ENCODE data around the gene IRF4. TPM values are rescaled to one million over a fixed set of nuclear protein-coding genes. Genes with fewer than 3 reads are reported as not detected.

The IRF4 gene
- total and polyA plus RNA-seq, 7 donors, result 0.03 to 0.59 (median 0.27) TPM

GRCh38 chr6:408599-409102, 17.1 kb downstream of the IRF4 start:
- H3K27ac ChIP-seq, result no peak overlapping the region
- intact Hi-C loops (cut with DNase I), result no loop called here
- no peaks in the 10 kb centered on the region for H3K36me3 ChIP-seq (ENCODE audit: insufficient read depth in 1 of 2, low read depth in 1 of 2)
- H3K4me3 ChIP-seq, result no peak overlapping the region
- no peaks in the 10 kb centered on the region for H3K4me1 ChIP-seq
- peak; percentile 42 to 73 (median 64) for ATAC-seq
- H3K9me3 ChIP-seq, result no peaks in the 10 kb centered on the region
- H3K27me3 ChIP-seq (ENCODE audit: insufficient read depth in 3 of 3, low read length in 2 of 3), result peaks cover 0 to 11% (median 3%) of the 10 kb centered on the region in 3 donors
- WGBS, 3 donors, result 25 to 28% (median 26%) methylated on average over 9 of the region's 9 CpGs
- peak; percentile 44 for TF ChIP-seq CTCF (IDR thresholded peaks at IDR 0.05)
- DNase-seq, result peak in 1 of 2 donors; percentile 61

GRCh38 chr6:409370-409972, 17.9 kb downstream of the IRF4 start:
- no peaks in the 10 kb centered on the region for H3K36me3 ChIP-seq (ENCODE audit: insufficient read depth in 1 of 2, low read depth in 1 of 2)
- H3K27me3 ChIP-seq (ENCODE audit: insufficient read depth in 3 of 3, low read length in 2 of 3), result peaks cover 0 to 11% (median 3%) of the 10 kb centered on the region in 3 donors
- ATAC-seq, result no peak
- DNase-seq, result no peak
- no peak overlapping the region for H3K4me3 ChIP-seq
- H3K9me3 ChIP-seq, result peaks cover 2% of the 10 kb centered on the region
- intact Hi-C loops (cut with DNase I), result no loop called here
- no peak overlapping the region for H3K27ac ChIP-seq
- 86 to 89% (median 88%) methylated on average over 4 of the region's 4 CpGs for WGBS, 3 donors
- no peak for TF ChIP-seq CTCF (IDR thresholded peaks at IDR 0.05)
- H3K4me1 ChIP-seq, result no peaks in the 10 kb centered on the region

- DNase-seq, result no peak
- H3K27ac ChIP-seq, result no peak overlapping the region
- peaks cover 3% of the 10 kb centered on the region for H3K9me3 ChIP-seq
- WGBS, 3 donors, result 82 to 88% (median 88%) methylated on average over 15 of the region's 15 CpGs
- intact Hi-C loops (cut with DNase I), result no loop called here
- H3K4me3 ChIP-seq, result no peak overlapping the region
- no peak for ATAC-seq
- no peaks in the 10 kb centered on the region for H3K4me1 ChIP-seq
- TF ChIP-seq CTCF (IDR thresholded peaks at IDR 0.05), result no peak
- no peaks in the 10 kb centered on the region for H3K36me3 ChIP-seq (ENCODE audit: insufficient read depth in 1 of 2, low read depth in 1 of 2)
- H3K27me3 ChIP-seq (ENCODE audit: insufficient read depth in 3 of 3, low read length in 2 of 3), result peaks cover 0 to 14% (median 0%) of the 10 kb centered on the region in 3 donors
These were observed 19.2 kb downstream of the IRF4 start for GRCh38 chr6:410555-411395.

- H3K4me3 ChIP-seq, result no peak overlapping the region
- ATAC-seq, result no peak
- no peak overlapping the region for H3K27ac ChIP-seq
- peaks cover 3% of the 10 kb centered on the region for H3K9me3 ChIP-seq
- peaks cover 0 to 14% (median 0%) of the 10 kb centered on the region in 3 donors for H3K27me3 ChIP-seq (ENCODE audit: insufficient read depth in 3 of 3, low read length in 2 of 3)
- H3K36me3 ChIP-seq (ENCODE audit: insufficient read depth in 1 of 2, low read depth in 1 of 2), result no peaks in the 10 kb centered on the region
- no peaks in the 10 kb centered on the region for H3K4me1 ChIP-seq
- DNase-seq, result no peak
- WGBS, 3 donors, result 29 to 37% (median 32%) methylated on average over 10 of the region's 10 CpGs
- TF ChIP-seq CTCF (IDR thresholded peaks at IDR 0.05), result no peak
- intact Hi-C loops (cut with DNase I), result no loop called here
These were observed 20.0 kb downstream of the IRF4 start for GRCh38 chr6:411402-412145.

Data from psoas muscle (tissue), 8 donors.